ENCODE results near the gene C1R.
"Not testable (repeated sequence)": the region's sequence is repeated elsewhere in the genome, so short reads cannot be mapped to it uniquely, and the experiment has no call there.

Gene C1R

GRCh38 chr12:7061138-7061537 lies 31.1 kb downstream of the C1R start:
- no peak for DNase-seq (ENCODE audit: extremely low read depth, low read depth)
- no peak; the same call in 1 of the 2 replicates for TF ChIP-seq CTCF (IDR thresholded peaks at IDR 0.05; ENCODE audit: low read depth, low read length)

GRCh38 chr12:7060353-7060954 lies 31.8 kb downstream of the C1R start, which contains the start of gene C1S:
TSS of gene C1S (plus strand) at chr12:7060718. CDS start at chr12:7061913, 1,195 bp downstream.
- peak; percentile 93 for TF ChIP-seq CTCF (IDR thresholded peaks at IDR 0.05; ENCODE audit: low read depth, low read length)
- peak; percentile 98 for DNase-seq (ENCODE audit: extremely low read depth, low read depth)

- no peak for DNase-seq (ENCODE audit: extremely low read depth, low read depth)
- TF ChIP-seq CTCF (IDR thresholded peaks at IDR 0.05; ENCODE audit: low read depth, low read length), result no peak
These were observed 32.5 kb downstream of the C1R start for GRCh38 chr12:7059780-7060179.

GRCh38 chr12:7058850-7059395 lies 33.3 kb downstream of the C1R start:
- no peak for TF ChIP-seq CTCF (IDR thresholded peaks at IDR 0.05; ENCODE audit: low read depth, low read length)
- no peak for DNase-seq (ENCODE audit: extremely low read depth, low read depth)

GRCh38 chr12:7058163-7058845 lies 33.9 kb downstream of the C1R start:
- no peak for DNase-seq (ENCODE audit: extremely low read depth, low read depth)
- no peak for TF ChIP-seq CTCF (IDR thresholded peaks at IDR 0.05; ENCODE audit: low read depth, low read length)

GRCh38 chr12:7055736-7056135 lies 36.5 kb downstream of the C1R start:
- DNase-seq (ENCODE audit: extremely low read depth, low read depth), result not testable (repeated sequence)

GRCh38 chr12:7054925-7055324 lies 37.3 kb downstream of the C1R start:
- TF ChIP-seq CTCF (IDR thresholded peaks at IDR 0.05; ENCODE audit: low read depth, low read length), result no peak
- no peak for DNase-seq (ENCODE audit: extremely low read depth, low read depth)

GRCh38 chr12:7049973-7050372 lies 42.3 kb downstream of the C1R start:
- not testable (repeated sequence) for DNase-seq (ENCODE audit: extremely low read depth, low read depth)

GRCh38 chr12:7049445-7049951 lies 42.7 kb downstream of the C1R start:
- not testable (repeated sequence) for DNase-seq (ENCODE audit: extremely low read depth, low read depth)
